Right kidney (tissue), 1 donor: ENCODE results near the gene BTBD3.

Source experiments
- DNase-seq: peaks from one replicate; pipeline ENCODE4 v3.0.0-alpha.2; 2016

BTBD3 gene

DNA sequence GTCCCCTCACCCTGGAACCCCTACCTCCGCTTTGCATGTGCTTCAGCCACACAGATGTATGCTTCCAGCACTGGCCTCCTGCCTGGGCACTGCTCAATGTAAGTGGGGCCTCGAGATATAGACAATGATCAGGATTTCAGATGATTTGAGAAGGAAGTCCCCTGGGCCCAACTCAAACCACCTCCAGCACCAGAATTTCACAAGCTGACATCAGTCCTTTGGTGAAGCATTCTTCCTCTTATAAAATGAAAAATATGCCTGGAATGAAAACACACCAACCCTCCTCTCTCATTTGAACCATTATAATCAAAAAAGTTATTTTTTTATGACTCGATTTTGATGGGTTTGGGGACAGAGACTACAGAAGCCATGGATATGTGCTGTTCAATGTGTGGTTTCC, 48.5 kb downstream of the BTBD3 start:
- DNase-seq = no peak

GRCh38 chr20:11970243-11970836, 52.6 kb downstream of the BTBD3 start:
- no peak for DNase-seq

DNA sequence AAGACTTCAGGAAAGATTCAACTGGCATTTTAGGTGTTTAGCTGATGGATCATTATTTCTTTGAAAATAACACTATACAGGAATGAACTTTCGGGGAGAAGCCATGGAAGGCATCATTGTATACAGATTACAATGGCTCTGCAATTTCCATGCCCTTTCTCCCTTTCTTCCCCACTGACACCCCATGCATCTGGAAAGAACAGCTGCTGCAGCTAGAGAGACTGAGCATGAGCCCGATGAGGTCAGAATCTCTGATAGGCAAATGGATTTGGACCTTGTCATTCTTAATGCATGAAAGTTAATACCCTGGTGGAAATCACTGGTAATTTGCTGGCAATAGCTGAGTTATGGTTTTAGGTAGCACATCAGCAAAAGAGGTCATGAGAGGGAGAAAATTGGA, 54.8 kb downstream of the BTBD3 start:
- DNase-seq = no peak
